AG09309 (cell line): ENCODE measurements around the gene ZFP57.
"Not testable (repeated sequence)": the region's sequence is repeated elsewhere in the genome, so short reads cannot be mapped to it uniquely, and the experiment has no call there.

Source experiments
- DNase-seq: peaks from one replicate; pipeline ENCODE4 v3.0.0-alpha.2; 2010; ENCODE audit warnings: low read depth
- H3K4me3 ChIP-seq: 2 replicates; pipeline ENCODE4 v1.5.1; 2011; ENCODE audit warnings: mild to moderate bottlenecking, low read depth, low read length, moderate library complexity; ENCODE audit not compliant: control insufficient read depth
- TF ChIP-seq, protein P1 (sequence below): IDR thresholded peaks from 2 replicates; pipeline ENCODE4 v1.5.1; 2011; ENCODE audit warnings: mild to moderate bottlenecking, low read depth, low read length, inconsistent platforms; ENCODE audit not compliant: insufficient read depth, control insufficient read depth; ENCODE audit errors: missing control alignments

ZFP57 gene

DNA sequence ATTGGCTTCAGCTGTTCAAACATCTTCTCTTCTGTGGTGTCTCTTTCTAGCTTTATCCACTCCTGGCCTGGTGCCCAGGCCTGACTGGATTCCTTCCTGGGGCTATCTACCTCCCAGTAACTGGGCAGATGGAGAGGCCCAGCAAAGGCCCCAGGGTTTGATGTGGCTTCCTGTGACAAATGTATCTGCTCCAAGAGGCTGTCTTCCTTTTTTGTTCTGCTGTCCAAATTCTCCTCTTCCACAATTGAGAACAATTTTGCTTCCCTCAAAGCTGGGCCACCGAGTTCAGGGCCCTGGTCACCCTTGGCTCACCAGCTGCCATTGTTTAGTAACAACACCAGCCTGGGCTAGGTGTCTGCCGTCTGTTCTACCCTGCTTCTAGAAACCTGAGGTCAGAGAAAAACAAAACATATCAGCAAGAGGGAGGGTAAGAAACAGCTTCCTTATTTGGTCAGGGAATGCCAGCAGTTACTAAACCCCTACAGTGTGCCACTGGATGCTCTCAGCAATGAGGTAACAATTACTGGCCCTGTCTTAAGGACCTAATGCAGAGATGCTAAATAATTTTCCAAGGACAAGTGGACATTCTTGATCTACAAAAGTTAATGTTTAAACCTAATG lies 3.9 kb downstream of the ZFP57 start:
- no peak overlapping the region for H3K4me3 ChIP-seq
- TF ChIP-seq, protein P1, sequence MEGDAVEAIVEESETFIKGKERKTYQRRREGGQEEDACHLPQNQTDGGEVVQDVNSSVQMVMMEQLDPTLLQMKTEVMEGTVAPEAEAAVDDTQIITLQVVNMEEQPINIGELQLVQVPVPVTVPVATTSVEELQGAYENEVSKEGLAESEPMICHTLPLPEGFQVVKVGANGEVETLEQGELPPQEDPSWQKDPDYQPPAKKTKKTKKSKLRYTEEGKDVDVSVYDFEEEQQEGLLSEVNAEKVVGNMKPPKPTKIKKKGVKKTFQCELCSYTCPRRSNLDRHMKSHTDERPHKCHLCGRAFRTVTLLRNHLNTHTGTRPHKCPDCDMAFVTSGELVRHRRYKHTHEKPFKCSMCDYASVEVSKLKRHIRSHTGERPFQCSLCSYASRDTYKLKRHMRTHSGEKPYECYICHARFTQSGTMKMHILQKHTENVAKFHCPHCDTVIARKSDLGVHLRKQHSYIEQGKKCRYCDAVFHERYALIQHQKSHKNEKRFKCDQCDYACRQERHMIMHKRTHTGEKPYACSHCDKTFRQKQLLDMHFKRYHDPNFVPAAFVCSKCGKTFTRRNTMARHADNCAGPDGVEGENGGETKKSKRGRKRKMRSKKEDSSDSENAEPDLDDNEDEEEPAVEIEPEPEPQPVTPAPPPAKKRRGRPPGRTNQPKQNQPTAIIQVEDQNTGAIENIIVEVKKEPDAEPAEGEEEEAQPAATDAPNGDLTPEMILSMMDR, result no peak
- DNase-seq, result no peak

DNA sequence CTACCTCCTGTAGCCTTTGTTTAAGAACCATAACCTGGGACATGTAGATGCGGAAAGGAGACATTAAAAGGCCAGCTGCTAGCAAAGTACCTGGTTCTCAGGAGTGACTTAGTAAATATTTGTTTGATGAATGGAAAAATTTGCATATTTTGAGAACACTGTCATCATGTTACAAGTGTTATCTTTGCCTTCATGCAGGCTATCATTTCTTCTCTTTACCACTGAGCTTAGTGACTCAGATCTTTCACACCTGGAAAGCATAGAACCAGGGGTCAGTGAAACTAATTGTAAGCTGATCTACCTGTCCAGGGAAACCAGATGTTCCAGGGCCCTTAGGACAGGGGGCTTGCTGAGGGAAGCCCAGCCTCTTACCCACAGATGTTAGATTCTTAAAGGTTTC lies 5.4 kb downstream of the ZFP57 start:
- H3K4me3 ChIP-seq, result no peak overlapping the region
- TF ChIP-seq, protein P1, result no peak
- no peak for DNase-seq

GRCh38 chr6:29674008-29674407 lies 6.9 kb downstream of the ZFP57 start:
- no peak for DNase-seq
- H3K4me3 ChIP-seq, result no peak overlapping the region
- TF ChIP-seq, protein P1, result no peak

DNA sequence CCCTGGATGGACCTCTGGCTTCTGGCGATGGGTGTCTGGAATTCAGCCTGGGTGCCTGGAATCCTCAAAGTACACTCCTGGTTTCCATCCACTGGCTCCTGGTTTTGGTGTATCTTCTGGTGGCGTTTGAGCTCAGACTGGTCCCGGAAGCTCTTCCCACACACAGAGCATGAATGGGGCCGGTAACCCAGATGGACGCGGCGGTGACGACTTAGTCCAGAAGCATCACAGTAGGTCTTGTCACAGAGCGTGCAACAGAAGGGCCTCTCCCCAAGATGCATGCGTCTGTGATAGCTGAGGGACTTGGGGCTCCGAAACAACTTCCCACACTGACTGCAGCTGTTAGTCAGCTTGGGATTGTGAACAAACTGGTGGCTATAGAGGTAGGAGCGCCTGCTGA lies 7.8 kb downstream of the ZFP57 start:
- no peak overlapping the region for H3K4me3 ChIP-seq
- TF ChIP-seq, protein P1, result no peak
- no peak for DNase-seq

GRCh38 chr6:29672116-29672515 lies 8.8 kb downstream of the ZFP57 start:
- H3K4me3 ChIP-seq, DNase-seq: not testable (repeated sequence)

GRCh38 chr6:29671026-29671425 lies 9.9 kb downstream of the ZFP57 start:
- no peak overlapping the region for H3K4me3 ChIP-seq
- TF ChIP-seq, protein P1, result no peak
- DNase-seq, result no peak

DNA sequence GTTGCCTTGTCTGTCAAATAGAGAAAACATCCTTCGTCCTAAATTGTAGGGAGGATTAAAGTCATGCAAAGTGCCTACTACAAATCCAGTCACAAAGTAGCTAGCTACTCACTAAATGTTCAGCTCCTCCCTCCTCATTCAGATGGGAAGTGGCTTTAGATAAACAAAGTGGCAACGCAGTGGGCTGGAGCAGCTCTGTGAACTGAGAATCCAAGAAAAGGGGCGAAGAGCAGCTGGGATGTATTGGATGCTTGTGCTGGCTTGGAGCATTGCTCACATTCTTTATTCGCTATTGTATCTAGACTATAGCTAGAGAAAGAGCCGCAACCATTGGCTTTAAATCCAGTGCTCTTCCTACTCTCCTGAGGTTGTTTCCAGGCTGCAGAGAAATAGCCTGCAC lies 13.8 kb downstream of the ZFP57 start:
- no peak overlapping the region for H3K4me3 ChIP-seq
- DNase-seq, result no peak
- TF ChIP-seq, protein P1, result no peak
